Heart left ventricle (tissue), 16 donors: ENCODE measurements around the gene PPIE. TPM values are rescaled to one million over a fixed set of nuclear protein-coding genes. Genes with fewer than 3 reads are reported as not detected.
A peak's percentile ranks its signal among the peaks of the same experiment; 100 is the strongest.
"Not testable (repeated sequence)": the region's sequence is repeated elsewhere in the genome, so short reads cannot be mapped to it uniquely, and the experiment has no call there.

Source experiments
- ATAC-seq, 4 donors: fragments of 200-7000 bp; cut with Tn5 transposase; one replicate each; pipeline ENCODE4 v1.9.1; 2020 to 2022; ENCODE audit warnings: moderate library complexity in 4 of 4, mild to moderate bottlenecking in 3 of 4, moderate number of reproducible peaks in 1 of 4
- DNase-seq, 5 donors: peaks; one replicate each; pipeline ENCODE4 v3.0.0-alpha.2; 2020
- H3K27ac ChIP-seq, 12 donors: fragments of 200-600 bp; sonication (generic) in 4 of 12; one replicate each; pipeline versions ENCODE4 v1.5.0 to v1.8.0; 2016 to 2022; ENCODE audit warnings: mild to moderate bottlenecking in 2 of 12
- H3K27me3 ChIP-seq, 9 donors: fragments of 200-600 bp; sonication (generic) in 2 of 9; one replicate each; pipeline versions ENCODE4 v1.5.1 to v1.8.0; 2016 to 2022; ENCODE audit warnings: mild to moderate bottlenecking in 3 of 9
- H3K36me3 ChIP-seq, 9 donors: fragments of 200-600 bp; sonication (generic) in 2 of 9; one replicate each; pipeline versions ENCODE4 v1.5.0 to v1.8.0; 2018 to 2022; ENCODE audit warnings: mild to moderate bottlenecking in 2 of 9
- H3K4me1 ChIP-seq, 12 donors: fragments of 200-600 bp; sonication (generic) in 4 of 12; one replicate each; pipeline versions ENCODE4 v1.5.0 to v1.8.0; 2016 to 2022; ENCODE audit warnings: mild to moderate bottlenecking in 3 of 12
- H3K4me3 ChIP-seq, 12 donors: fragments of 200-600 bp; sonication (generic) in 4 of 12; one replicate each; pipeline versions ENCODE4 v1.5.0 to v1.8.0; 2017 to 2022; ENCODE audit warnings: mild to moderate bottlenecking in 9 of 12, moderate library complexity in 4 of 12
- H3K9me3 ChIP-seq, 12 donors: fragments of 200-600 bp; sonication (generic) in 4 of 12; one replicate each; pipeline versions ENCODE4 v1.5.0 to v1.8.0; 2016 to 2022; ENCODE audit warnings: mild to moderate bottlenecking in 1 of 12
- CTCF ChIP-seq, 12 donors: fragments of 200-600 bp; sonication (generic) in 4 of 12; IDR thresholded peaks; one replicate each; pipeline versions ENCODE4 v1.5.0 to v1.8.0; 2018 to 2022; ENCODE audit warnings: antibody characterized with exemption in 12 of 12, mild to moderate bottlenecking in 5 of 12
- POLR2A ChIP-seq, 2 donors: fragments of 450-650 bp; IDR thresholded peaks; one replicate each; pipeline ENCODE4 v1.6.1; 2017; ENCODE audit warnings: antibody characterized with exemption in 2 of 2, mild to moderate bottlenecking in 2 of 2, moderate library complexity in 2 of 2
- WGBS, 4 donors: extraction: QIAGEN DNeasy Blood & Tissue Kit in 2 of 4; methylation state at CpG; one replicate each; pipeline versions ENCODE4 v1.1.5 to v1.1.7; 2013 to 2018; 5-methylcytosine and 5-hydroxymethylcytosine counted together
- intact Hi-C, 10 donors: fragments of 100-400 bp; cut with DNase I; formaldehyde crosslinking; loops; one replicate each; pipeline versions ENCODE4 v1.11.1 to v1.14.2; 2022
- polyA plus RNA-seq, 2 donors: library from polyadenylated mRNA; stranded (reverse); fragments of 200-250 nt; gene quantifications; one replicate each; pipeline ENCODE4 v1.2.3, GENCODE V29; 2013
- total RNA-seq, 9 donors: library from RNA; depleted of rRNA in 2 of 9; stranded (reverse); fragments of >200 nt in 2 of 9; fragmentation: NEBNext Ultra II Directional in 3 of 9; extraction: Animal tissue kit (Norgen Biotek cat#: 25700) in 3 of 9; gene quantifications; one replicate each; pipeline versions ENCODE4 v1.1.0 to v1.2.4, GENCODE V29; 2016 to 2023
- donor health status: ischemic (EF 13 %, LVEDD 7.1; RV severe dilation, severe dysfunction).
- donor health status: healthy with polysubstance abuse.
- donor health status: DM: no; HTN: yes; CAD: no.
- donor health status: DM: no; HTN: no; CAD: no.
- donor health status: ischemic (EF 25% LVEDD 6.9; RV normal size, moderate dysfunction).
- donor health status: ischemic (EF 25% LVEDD 5.7; RV mildly dilated, moderate dysfunction).
- donor health status: healthy.
- donor health status: DM: yes; HTN: yes; CAD: no.
- donor health status: ischemic (EF 35%, LVEDD 5.7; RV mildly dilated, moderate dysfunction).
- donor health status: nonischemic (EF 11% LVEDD 7.7; RV severe dilation, severe dysfunction).
- donor health status: DM: yes; HTN: yes; CAD: no.
- donor health status: PGD.
- donor health status: ischemic (EF 29% LVEDD 5.4; RV normal size, mild dysfunction).
- donor health status: nonischemic (EF 23%, LVEDD 6.1; RV moderate dilation, normal function).

PPIE gene
- total and polyA plus RNA-seq, 11 donors = 22.2 to 45.3 (median 28.2) TPM

GRCh38 chr1:39789571-39790110 is 51.0 kb downstream of the PPIE start:
- ATAC-seq = no peak
- intact Hi-C loops = loop anchor here in 2 of 10 donors (10.0 kb wide), 1 partner anchor 185 kb away; no protein-coding TSS in a partner anchor
- Histone ChIP-seq H3K9me3 (no peaks in the 10 kb centered on the region), H3K27ac (no peak overlapping the region), H3K4me1 (peaks cover 0 to 15% (median 0%) of the 10 kb centered on the region in 12 donors), H3K4me3 (peak overlapping the region in 11 of 12 donors; percentile 27 to 65 (median 49)), H3K36me3 (no peaks in the 10 kb centered on the region), H3K27me3 (peaks cover 0 to 38% (median 17%) of the 10 kb centered on the region in 9 donors)
- WGBS, 4 donors = 44 to 56% (median 50%) methylated on average over 13 to 15 of the region's 15 CpGs
- TF ChIP-seq CTCF (IDR thresholded peaks at IDR 0.05) (no peak), POLR2A (IDR thresholded peaks at IDR 0.05) (no peak)
- DNase-seq = no peak

GRCh38 chr1:39791838-39792237 is 53.2 kb downstream of the PPIE start:
- no peak for ATAC-seq
- Histone ChIP-seq H3K4me1 (peaks cover 0 to 15% (median 0%) of the 10 kb centered on the region in 12 donors), H3K4me3 (no peak overlapping the region), H3K27me3 (peaks cover 0 to 36% (median 17%) of the 10 kb centered on the region in 9 donors), H3K36me3 (no peaks in the 10 kb centered on the region), H3K9me3 (no peaks in the 10 kb centered on the region), H3K27ac (no peak overlapping the region)
- DNase-seq = no peak
- 91 to 97% (median 93%) methylated on average over 2 of the region's 2 CpGs for WGBS, 4 donors
- TF ChIP-seq POLR2A (IDR thresholded peaks at IDR 0.05) = no peak
- no peak for TF ChIP-seq CTCF (IDR thresholded peaks at IDR 0.05)
- intact Hi-C loops = loop anchor here in 2 of 10 donors (10.0 kb wide), 1 partner anchor 187 kb away; no protein-coding TSS in a partner anchor

GRCh38 chr1:39795651-39796050 is 57.0 kb downstream of the PPIE start:
- Histone ChIP-seq H3K27me3 (peaks cover 0 to 3% (median 0%) of the 10 kb centered on the region in 9 donors), H3K36me3 (no peaks in the 10 kb centered on the region), H3K27ac (no peak overlapping the region), H3K4me1 (peaks cover 0 to 18% (median 0%) of the 10 kb centered on the region in 12 donors), H3K4me3 (no peak overlapping the region), H3K9me3 (no peaks in the 10 kb centered on the region)
- no peak for TF ChIP-seq CTCF (IDR thresholded peaks at IDR 0.05)
- no peak for TF ChIP-seq POLR2A (IDR thresholded peaks at IDR 0.05)
- 35 to 44% (median 42%) methylated on average over 1 of the region's 1 CpG for whole genome bisulfite sequencing, 4 donors
- ATAC-seq (no peak), DNase-seq (no peak)
- intact Hi-C loops = loop anchor here in 2 of 10 donors (10.0 kb wide), 1 partner anchor 191 kb away; no protein-coding TSS in a partner anchor

- ATAC-seq (peak; percentile 63 to 83 (median 82)), DNase-seq (peak in 4 of 5 donors; percentile 63 to 71 (median 66))
- not testable (repeated sequence) for H3K36me3 ChIP-seq, H3K27me3 ChIP-seq, H3K9me3 ChIP-seq
- peak overlapping the region in 2 of 12 donors; percentile 15 to 40 for H3K4me3 ChIP-seq
- 45 to 61% (median 48%) methylated on average over 14 to 23 of the region's 26 CpGs for WGBS, 4 donors
- peaks cover 0 to 13% (median 0%) of the 10 kb centered on the region in 12 donors for H3K4me1 ChIP-seq
- peak overlapping the region in 1 of 12 donors; percentile 69 for H3K27ac ChIP-seq
- peak in 1 of 12 donors; percentile 14 for TF ChIP-seq CTCF (IDR thresholded peaks at IDR 0.05)
- intact Hi-C loops = loop anchor here in 2 of 10 donors (10.0 kb wide), 1 partner anchor 194 kb away; no protein-coding TSS in a partner anchor
Measured at GRCh38 chr1:39798859-39799769, 60.4 kb downstream of the PPIE start.
